Endothelial cell of umbilical vein (primary cell): ENCODE data around the gene AK6.

Experiments used
- EZH2 ChIP-seq: IDR thresholded peaks from 2 replicates; pipeline ENCODE4 v1.6.1; 2012; ENCODE audit warnings: borderline replicate concordance, low read depth, mild to moderate bottlenecking, moderate library complexity, low read length, inconsistent platforms; ENCODE audit not compliant: severe bottlenecking
- GATA2 ChIP-seq: IDR thresholded peaks from 2 replicates; pipeline ENCODE4 v1.7.0; 2011; ENCODE audit warnings: low read depth, mild to moderate bottlenecking, moderate library complexity, mixed read lengths, low read length; ENCODE audit not compliant: insufficient read length, insufficient read depth
- JUN ChIP-seq: IDR thresholded peaks from 2 replicates; pipeline ENCODE4 v1.6.1; 2011; ENCODE audit warnings: borderline replicate concordance, low read depth; ENCODE audit not compliant: insufficient read length, insufficient read depth
- MYC ChIP-seq: IDR thresholded peaks from one replicate; pipeline ENCODE4 v1.6.1; 2011; ENCODE audit warnings: mild to moderate bottlenecking, low read depth, low read length
- POLR2A ChIP-seq: IDR thresholded peaks from 2 replicates; pipeline ENCODE4 v1.6.1; 2012; ENCODE audit warnings: low read depth, mild to moderate bottlenecking, control low read depth, low read length
- POLR2AphosphoS5 ChIP-seq: IDR thresholded peaks from 2 replicates; pipeline ENCODE4 v1.6.1; 2012; ENCODE audit warnings: low read depth, mild to moderate bottlenecking, control low read depth, low read length, moderate library complexity; ENCODE audit not compliant: insufficient read depth
- TF ChIP-seq, protein P1 (sequence below), 2 donors: IDR thresholded peaks; 1 replicate in 1 of 2; 2 replicates in 1 of 2; pipeline ENCODE4 v1.5.1; 2011; ENCODE audit warnings: low read length in 2 of 2, mild to moderate bottlenecking in 2 of 2, moderate library complexity in 2 of 2, control low read depth in 1 of 2, inconsistent platforms in 1 of 2, low read depth in 1 of 2; ENCODE audit not compliant: insufficient read depth in 1 of 2; ENCODE audit errors: extremely low read depth in 1 of 2

GRCh38 chr5:69360442-69360841, 8.9 kb downstream of the AK6 start:
- TF ChIP-seq POLR2AphosphoS5 (no peak), POLR2A (no peak), JUN (no peak), EZH2 (no peak), GATA2 (no peak), MYC (no peak)
- TF ChIP-seq, protein P1, sequence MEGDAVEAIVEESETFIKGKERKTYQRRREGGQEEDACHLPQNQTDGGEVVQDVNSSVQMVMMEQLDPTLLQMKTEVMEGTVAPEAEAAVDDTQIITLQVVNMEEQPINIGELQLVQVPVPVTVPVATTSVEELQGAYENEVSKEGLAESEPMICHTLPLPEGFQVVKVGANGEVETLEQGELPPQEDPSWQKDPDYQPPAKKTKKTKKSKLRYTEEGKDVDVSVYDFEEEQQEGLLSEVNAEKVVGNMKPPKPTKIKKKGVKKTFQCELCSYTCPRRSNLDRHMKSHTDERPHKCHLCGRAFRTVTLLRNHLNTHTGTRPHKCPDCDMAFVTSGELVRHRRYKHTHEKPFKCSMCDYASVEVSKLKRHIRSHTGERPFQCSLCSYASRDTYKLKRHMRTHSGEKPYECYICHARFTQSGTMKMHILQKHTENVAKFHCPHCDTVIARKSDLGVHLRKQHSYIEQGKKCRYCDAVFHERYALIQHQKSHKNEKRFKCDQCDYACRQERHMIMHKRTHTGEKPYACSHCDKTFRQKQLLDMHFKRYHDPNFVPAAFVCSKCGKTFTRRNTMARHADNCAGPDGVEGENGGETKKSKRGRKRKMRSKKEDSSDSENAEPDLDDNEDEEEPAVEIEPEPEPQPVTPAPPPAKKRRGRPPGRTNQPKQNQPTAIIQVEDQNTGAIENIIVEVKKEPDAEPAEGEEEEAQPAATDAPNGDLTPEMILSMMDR (IDR thresholded peaks at IDR 0.05; ENCODE audit: extremely low read depth in 1 of 2, insufficient read depth in 1 of 2, low read depth in 1 of 2, low read length in 2 of 2) = no peak
